ENCODE results near the gene CCDC27.
A peak's percentile ranks its signal among the peaks of the same experiment; 100 is the strongest.
"Not testable (repeated sequence)": the region's sequence is repeated elsewhere in the genome, so short reads cannot be mapped to it uniquely, and the experiment has no call there.

Gene CCDC27

DNA sequence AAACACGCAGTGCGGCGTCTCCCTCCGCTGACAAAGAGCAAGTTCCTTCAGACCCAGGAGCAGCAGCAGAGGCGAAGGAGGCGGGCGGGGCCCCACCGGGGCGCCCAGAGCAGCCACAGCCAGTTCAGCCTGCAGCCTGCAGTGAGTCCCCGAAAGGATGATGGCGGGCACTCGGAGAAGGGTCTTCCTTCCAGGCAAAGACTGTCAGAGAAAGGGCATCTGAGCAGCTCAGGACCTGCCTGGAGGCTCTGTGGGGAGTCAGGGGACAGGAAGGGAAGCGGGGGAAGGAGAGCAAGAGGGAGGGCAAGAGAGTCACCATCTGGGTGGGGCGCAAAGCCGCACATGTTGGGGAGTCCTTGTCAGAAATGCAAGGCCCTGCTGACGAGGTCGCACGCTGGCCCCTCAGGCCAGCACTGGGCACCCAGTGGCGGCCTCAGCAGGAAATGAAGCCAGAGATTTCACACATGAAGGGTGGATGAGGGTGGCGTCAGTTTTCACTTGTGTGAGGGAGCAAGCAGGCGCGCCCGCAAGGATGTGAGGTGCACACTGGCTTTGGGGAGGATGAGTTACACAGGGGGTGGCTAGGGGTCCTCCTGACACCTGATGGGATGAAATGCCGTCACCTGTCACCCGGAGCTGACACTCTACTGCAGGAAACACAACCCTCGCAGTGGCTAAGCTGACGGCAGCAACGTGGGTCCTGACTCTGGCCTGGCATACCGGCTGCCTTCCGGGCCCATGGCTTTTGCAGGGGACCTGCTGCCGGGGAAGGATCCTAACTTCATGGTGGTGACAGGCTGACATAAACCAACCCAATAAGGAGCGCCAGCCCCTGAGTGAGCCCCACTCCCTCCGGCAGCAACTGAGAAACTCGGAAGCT lies 37.4 kb downstream of the CCDC27 start:
- DNase-seq (ENCODE audit: low read depth in 3 of 3): no peak

DNA sequence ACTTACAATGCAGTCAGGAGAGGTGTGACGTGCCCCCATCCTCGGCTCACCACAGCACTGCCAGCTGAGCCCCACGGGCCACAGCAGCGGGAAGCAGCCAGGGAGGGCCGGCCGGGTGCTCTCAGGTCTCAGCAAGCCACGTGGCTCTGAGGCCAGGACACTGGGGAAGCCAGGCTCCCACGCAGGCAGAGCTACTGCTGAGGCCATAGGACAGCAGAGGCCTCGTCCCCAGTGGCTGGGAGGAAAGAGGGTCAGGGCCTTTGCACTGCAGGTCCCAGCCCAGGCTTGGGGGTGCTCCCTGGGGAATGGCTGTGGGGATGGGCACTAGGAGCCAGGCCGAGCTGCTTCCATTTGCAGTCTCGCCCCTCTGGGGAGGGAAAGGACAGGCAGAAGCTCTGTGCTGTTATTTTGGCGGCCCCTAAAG lies 38.3 kb downstream of the CCDC27 start:
- DNase-seq (ENCODE audit: low read depth in 3 of 3): no peak

DNA sequence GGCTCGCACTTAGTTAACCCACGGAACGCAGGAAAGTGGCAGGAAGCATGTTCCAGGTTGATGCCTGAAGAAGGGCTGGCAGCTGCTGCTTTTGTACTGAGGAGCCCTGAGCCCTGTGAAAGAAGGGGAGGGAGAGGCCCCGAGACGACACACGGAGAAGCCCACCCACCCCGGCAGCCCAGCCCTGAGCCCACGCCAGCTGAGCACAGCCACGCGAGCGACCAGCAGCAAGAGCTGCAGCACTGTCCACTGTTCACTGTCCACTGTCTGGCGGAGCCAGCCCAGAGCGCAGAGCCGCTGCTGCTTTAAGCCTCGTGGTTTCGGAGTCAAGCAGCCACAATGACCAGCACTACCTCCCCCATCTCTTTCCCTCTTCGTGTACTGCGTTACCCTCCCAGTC lies 38.7 kb downstream of the CCDC27 start:
- DNase-seq (ENCODE audit: low read depth in 3 of 3): no peak

DNA sequence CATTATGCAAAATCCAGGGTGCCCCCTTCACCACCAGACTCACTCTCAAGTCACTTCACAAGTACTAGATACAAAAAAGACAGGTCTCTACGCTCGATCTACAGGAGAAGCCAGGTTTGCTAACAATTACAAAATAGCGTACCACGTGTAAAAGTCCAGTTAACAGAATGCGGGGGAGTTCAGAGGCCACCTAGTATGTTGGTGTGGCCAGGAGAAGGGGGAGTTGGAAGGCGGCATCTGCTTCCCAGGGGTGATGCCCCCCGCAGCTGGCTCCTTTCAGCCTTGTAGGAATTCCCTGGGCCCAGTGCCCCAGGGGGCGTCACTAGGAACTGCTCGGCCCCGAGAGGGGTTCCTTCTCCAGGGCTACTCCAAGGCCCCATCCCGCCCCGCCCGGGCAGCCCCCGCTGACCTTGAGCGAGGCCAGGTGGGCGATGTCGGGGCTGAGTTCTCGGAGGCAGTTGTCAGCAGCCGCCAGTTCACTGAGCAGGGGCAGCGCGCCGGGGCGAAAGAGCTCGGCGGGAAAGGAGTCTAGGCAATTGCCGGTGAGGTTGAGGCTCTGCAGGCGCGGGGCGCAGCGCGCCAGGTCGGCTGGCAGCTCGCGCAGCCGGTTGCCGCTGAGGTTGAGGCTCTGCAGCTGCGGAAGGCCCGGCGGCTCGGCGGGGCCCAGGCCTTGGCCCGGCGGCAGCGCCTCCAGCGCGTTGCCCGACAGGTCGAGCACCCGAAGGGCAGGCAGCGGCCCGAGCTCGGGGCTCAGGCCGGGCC lies 43.4 kb downstream of the CCDC27 start:
- no peak for DNase-seq (ENCODE audit: low read depth in 3 of 3)

DNA sequence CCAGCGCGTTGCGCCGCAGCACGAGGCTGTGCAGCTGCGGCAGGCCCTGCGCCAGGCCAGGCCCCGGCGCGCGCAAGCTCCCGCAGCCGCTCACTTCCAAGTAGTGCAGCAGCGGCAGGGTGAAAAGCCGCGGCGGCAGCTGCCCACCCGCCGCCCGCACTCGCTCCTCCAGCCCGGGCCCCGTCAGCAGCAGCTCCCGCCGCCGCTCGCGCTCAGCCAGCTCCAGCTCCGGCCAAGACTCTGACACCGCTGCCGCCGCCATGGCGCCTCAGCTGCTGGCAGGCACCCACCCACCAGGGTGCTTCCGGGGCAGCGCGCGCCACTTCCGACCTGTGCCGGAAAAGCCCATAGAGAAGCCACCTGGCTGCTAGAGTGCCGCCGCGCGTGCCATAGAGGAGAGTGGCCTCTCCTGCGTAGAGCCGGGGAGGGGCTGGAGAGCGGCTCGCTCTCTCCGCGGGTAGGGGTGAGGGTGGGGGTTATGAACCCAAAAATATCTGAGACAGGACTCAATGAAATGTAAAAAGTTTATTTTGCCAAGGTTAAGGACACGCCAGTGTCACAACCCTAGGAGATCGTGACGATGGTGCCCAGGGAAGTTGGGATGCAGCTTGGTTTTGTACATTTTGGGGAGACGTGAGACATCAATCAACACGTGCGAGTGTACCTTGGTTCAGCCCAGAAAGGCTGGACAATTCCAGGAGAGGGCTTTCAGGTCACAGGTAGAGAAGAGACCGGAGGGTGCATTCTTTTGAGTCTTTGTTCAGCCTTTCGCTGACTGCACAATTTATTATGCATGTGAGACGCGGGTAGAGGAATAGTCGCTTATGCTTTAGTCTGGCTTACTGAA lies 44.2 kb downstream of the CCDC27 start, which contains the start of gene LRRC47:
TSS of gene LRRC47 (minus strand) at position 284 of the 847 bp plus-strand sequence. CDS start at position 262, 22 bp downstream.
- DNase-seq (ENCODE audit: low read depth in 3 of 3): peak; percentile 90 to 95 (median 92)

DNA sequence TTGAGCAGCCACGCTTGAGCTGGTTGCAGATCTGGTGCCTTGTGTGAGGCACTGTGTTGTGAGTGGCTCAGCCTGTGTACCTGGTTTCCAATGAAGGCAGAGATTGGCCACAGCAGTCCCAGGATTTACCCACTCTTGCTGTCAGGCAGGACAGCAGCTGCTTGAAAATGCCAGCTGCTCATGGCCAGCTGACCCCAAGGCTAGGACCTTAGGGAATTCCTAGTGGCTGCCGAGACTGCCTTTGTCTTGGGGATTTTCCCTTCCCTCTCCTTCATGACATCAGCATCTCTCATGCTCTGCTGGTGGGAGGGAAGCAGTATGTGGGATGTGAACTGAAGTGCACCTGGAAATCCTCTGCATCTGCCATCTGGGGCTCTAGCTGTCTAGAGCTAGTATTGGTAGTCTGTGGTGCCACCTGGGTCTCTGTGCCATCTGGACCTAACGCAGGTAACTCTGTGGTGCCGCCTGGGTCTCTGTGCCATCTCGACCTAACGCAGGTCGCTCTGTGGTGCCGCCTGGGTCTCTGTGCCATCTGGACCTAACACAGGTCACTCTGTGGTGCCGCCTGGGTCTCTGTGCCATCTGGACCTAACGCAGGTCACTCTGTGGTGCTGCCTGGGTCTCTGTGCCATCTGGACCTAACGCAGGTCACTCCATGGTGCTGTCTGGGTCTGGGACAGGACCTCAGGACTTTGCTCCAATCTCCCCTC lies 47.9 kb downstream of the CCDC27 start:
- no peak for DNase-seq (ENCODE audit: low read depth in 3 of 3)

DNA sequence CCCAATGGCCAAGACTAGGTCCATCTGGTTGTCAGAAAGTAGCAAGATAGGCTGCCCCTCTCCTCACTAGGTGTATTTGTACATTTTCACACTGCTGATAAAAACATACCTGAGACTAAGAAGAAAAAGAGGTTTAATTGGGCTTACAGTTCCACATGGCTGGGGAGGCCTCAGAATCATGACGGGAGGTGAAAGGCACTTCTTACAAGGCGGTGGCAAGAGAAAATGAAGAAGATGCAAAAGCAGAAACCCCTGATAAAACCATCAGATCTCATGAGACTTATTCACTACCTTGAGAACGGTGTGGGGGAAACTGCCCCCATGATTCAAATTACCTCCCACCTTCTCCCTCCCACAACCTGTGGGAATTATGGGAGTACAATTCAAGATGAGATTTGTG lies 48.5 kb downstream of the CCDC27 start:
- not testable (repeated sequence) for DNase-seq (ENCODE audit: low read depth in 3 of 3)

DNA sequence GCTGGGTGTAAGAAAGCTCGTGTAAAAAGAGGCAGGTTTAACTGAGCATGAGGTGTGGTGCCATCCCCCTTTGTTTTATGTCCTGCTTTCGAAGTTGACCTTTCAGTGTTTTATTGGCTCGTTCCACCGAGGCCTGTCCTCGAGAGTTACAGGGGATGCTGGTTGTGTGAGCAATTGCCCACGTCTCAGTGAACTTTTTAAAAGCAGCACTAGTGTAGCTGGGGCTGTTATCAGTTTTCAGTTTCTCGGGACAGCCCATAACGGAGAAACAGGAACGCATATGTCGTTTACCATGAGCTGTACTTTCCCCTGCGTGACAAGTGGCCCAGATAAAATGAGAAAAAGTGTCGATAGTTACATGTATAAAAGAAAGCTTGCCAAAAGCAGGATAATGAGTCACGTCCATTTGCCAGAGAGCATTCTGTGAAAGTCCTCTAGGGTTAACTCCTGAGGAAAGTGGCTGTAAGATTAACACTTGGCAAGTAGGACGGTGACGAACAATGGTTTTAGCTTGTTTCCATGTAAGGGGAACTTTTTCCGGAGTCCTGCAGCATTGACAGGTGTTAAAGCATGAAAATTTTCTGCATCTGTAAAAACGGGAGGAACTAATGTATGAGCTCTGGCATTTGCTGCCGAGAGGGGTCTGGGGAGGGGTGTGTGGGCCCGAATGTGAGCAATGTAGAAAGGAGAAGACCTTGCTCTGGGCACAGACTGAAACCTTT lies 51.8 kb downstream of the CCDC27 start:
- no peak for DNase-seq (ENCODE audit: low read depth in 3 of 3)

DNA sequence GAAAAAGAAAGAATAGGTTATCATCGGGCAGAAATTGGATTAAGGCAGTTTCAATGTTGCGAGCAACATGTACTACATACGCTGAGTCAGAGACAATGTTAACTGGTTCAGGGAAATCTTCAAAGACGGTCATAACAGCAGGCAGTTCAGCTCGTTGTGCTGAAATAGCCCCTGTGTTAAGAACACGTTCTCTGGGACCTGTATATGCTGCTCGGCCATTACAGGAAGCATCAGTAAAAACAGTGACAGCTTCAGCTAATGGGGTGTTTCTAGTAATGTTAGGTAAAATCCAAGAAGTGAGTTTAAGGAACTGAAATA lies 52.3 kb downstream of the CCDC27 start:
- DNase-seq (ENCODE audit: low read depth in 3 of 3): not testable (repeated sequence)

DNA sequence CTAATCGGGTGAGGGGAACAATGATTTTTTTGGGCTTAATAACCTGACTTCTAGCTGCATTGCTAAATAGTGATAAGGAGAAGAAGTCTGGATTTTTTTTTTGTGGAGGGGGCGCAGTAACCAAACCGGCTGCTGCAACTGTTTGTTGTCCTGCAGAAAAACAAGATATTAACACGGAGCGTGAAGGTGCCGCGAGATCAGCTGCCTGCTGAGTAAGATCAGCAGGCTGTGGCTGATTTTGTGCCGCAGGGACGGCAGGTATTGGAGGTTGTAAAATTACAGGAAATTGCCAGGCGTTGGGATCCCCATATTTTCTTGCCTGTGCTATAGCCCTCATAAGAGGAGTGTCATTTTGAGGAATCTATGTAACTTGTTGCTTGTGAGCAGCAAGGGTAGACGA lies 52.8 kb downstream of the CCDC27 start:
- no peak for DNase-seq (ENCODE audit: low read depth in 3 of 3)

DNA sequence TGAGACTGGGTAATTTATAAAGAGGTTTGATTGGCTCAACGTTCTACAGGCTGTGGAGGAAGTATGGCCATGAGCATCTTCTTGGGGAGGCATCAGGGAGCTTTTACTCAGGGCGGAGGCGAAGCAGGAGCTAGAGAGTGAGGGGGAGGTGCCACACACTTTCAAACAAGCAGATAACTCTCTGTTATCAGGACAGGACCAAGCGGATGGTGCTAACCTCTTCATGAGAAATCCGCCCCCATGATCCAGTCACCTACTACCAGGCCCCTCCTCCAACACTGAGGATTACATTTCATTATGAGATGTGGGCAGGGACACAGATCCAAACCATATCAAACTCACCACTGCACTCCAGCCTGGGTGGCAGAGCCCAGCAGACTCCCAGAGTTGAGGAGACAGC lies 55.5 kb downstream of the CCDC27 start:
- no peak for DNase-seq (ENCODE audit: low read depth in 3 of 3)

DNA sequence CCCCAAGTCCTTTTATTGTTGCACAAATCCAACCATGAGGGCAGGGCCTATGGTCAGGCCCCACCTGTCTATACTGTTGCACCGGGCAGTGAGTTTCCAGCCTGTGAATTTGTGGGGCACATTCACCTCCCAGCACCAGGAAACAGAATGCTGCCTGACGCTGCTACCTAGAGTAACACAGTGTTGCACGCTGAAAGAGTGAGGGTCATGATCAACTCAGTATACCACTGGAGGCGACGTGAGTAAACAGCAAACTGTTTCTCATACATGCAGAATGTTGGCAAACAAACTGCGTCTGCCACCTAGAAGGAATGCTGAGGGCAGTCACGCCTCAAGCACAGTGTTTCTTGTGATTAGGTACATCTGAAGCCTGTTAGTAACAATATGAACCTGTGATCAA lies 57.4 kb downstream of the CCDC27 start:
- no peak for DNase-seq (ENCODE audit: low read depth in 3 of 3)

DNA sequence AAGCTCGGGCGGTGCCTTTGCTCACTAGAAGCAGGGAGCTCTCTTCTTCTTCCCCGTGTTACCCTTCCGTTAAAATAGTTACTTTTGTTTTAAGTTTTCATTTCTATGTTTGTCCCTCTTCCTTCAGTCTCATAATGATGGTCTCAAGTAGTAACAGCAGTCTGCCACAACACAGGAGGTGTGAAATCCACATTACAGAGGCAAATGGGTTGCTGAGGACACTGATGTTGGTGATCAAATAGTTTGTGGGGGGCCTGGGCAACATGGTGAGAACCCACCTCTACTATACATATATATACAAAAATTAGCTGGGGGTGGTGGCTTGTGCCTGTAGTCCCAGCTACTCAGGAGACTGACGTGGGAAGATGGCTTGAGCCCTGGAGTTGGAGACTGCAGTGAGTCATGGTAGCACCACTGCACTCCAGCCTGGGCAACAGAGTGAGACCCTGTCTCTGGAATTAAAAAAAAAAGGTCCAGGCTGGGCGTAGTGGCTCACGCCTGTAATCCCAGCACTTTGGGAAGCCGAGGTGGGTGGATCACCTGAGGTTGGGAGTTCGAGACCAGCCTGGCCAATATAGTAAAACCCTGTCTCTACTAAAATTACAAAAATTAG lies 58.0 kb downstream of the CCDC27 start:
- DNase-seq (ENCODE audit: low read depth in 3 of 3): not testable (repeated sequence)

DNA sequence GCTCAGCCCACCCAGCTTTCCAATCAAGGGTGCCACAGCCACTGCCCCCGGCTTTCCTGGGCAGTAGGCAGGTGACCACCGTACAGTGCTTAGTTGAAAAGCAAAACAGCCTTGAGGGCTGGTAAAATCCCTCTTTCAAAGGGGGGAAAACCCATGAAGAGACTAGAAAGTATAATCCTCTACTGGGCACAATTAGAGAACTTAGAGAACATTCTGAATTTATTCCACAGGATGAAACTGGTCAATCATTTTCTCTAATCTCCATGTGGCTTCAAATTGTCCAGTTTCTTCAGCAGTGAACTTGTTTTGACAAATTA lies 59.3 kb downstream of the CCDC27 start:
- no peak for DNase-seq (ENCODE audit: low read depth in 3 of 3)

DNA sequence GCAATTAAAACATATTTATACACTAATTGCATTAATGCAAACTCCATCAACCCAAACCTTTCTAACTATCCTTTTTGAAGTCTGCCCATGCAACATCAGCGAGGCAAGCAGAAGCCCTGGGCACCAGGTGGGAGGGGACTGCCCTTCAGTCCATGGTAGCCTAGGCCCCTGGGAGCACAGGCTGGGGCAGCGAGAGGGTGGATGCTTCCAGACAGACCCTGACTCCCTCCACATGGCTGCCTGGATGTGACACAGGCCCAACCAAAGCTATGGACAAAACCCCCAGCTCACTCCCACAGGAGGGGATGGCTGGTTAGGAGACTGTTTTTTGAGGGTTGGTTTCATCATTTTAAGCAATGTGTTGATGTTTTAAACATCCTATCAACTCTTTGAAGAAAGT lies 61.8 kb downstream of the CCDC27 start:
- DNase-seq (ENCODE audit: low read depth in 3 of 3): no peak

DNA sequence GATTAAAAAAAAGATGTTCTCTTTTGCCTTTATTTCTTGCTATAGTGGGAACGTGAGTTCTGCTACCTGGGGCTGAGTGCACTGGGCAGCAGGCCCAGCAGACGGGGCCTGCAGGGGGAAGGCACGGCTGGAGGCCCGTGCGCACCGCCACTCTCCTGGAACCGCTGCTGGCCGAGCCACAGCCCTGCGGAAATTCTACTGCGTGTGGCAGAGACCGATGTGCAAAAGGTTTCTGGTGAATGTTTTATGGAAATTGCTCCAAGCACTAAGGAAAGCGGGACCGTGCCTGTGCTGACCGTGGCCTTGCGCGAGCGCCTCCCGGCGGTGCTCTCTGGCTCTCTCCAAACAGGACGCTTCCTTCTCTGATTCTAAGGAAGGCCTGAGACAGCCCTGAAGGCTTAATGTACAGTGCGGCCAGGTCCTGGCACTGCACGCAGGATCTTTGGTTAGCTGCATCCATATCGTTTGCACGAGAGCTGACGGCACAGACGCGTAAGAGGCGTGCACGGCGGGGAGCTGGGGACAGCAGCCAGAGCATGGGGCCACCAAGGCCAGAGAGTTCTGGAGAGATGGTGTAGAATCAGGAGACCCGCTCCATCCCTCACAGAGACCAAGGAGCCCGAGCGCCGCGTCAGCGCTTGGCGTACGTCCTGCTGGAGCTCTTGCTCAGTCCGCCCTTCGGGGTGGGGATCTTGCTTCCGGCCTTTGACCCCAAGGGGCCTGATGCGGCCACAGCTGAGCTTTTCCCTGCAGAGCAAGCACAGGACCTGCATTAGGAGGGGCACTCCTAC lies 62.7 kb downstream of the CCDC27 start:
- DNase-seq (ENCODE audit: low read depth in 3 of 3): no peak

DNA sequence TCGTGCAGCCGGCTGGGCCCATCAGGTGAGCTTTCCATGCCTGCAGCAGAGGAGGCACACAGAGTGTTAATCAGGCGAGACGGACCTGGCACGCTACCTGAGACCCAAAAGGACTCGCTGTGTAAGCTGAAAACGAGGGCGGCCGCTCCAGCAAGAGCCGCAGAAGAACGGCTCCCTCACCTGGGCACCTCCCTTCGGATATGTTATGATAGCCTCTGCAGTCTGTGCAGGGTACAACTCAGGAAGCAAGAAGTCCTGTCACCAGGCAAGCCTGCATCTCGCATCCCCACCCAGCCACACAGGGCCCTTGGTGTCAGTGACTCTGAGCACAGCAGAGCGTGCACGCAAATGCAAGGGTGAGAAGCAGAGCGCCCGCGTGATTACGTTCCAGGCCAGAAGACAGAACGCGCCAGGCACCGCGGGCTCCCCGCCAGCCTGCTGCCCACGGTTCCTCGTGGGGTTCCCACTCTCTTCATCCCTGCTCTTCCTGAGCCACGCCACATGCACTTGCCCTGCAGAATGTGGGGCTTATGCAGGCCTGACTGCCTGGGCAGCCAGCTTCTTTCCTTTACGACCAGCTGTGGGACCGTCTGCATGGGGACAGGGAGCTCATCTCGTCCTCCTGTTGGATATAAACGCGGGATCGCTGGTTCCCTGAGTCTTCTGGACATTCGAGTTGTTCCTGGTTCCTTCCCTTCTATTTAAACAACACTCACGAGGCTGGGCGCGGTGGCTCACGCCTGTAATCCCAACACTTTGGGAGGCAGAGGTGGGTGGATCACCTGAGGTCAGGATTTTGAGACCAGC lies 64.3 kb downstream of the CCDC27 start:
- no peak for DNase-seq (ENCODE audit: low read depth in 3 of 3)

DNA sequence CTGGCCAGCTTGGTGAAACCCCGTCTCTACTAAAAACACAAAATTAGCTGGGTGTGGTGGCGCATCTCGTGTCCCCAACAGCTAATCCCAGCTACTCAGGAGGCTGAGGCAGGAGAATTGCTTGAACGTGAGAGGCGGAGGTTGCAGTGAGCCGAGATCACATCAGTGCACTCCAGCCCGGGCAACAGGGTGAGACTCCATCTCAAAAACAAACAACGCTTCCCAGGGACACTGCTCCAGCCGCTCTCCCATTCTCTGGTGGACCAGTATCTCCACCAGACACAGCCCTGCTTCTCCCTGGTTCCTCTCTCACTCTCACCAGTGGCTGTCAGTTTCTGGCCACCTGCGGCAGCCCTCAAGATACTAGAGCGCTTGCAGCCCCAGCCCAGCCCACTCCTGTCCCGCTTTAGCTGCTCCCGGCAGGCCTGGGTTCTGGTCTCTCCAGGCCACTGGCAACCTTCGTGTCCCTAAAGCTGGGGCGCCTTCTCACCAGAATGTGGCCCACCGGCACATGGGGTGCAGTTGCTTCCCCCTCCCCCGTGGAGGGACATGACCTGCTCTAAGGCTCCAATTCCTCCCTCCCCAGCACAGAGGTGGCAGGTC lies 65.0 kb downstream of the CCDC27 start:
- no peak for DNase-seq (ENCODE audit: low read depth in 3 of 3)

Data from stimulated activated CD4-positive, alpha-beta T cell treated with anti-CD3 and anti-CD28 coated beads, TNF-alpha, amount 100 ng/mL, for 24 hours (primary cell).